Peyer's patch (tissue), 4 donors: ENCODE results near the gene LMO7.

ENCODE experiments used
- CTCF ChIP-seq, 6 experiments: fragments of 450-650 bp in 4 of 6; fragments of 200-600 bp in 2 of 6; sonication (generic) in 1 of 6; IDR thresholded peaks; one replicate each; pipeline ENCODE4 v1.5.1; 2017 to 2019; ENCODE audit warnings: antibody characterized with exemption in 6 of 6, mild to moderate bottlenecking in 3 of 6, moderate library complexity in 1 of 6
- POLR2A ChIP-seq, 2 donors: fragments of 450-650 bp; IDR thresholded peaks; one replicate each; pipeline ENCODE4 v1.5.1; 2017; ENCODE audit warnings: antibody characterized with exemption in 2 of 2, mild to moderate bottlenecking in 2 of 2, moderate library complexity in 2 of 2

GRCh38 chr13:75637181-75637750, 1.1 kb downstream of the LMO7 start:
- no peak for TF ChIP-seq CTCF (IDR thresholded peaks at IDR 0.05)
- no peak for TF ChIP-seq POLR2A (IDR thresholded peaks at IDR 0.05)
